ENCODE data around the gene UBQLNL.

UBQLNL gene

DNA sequence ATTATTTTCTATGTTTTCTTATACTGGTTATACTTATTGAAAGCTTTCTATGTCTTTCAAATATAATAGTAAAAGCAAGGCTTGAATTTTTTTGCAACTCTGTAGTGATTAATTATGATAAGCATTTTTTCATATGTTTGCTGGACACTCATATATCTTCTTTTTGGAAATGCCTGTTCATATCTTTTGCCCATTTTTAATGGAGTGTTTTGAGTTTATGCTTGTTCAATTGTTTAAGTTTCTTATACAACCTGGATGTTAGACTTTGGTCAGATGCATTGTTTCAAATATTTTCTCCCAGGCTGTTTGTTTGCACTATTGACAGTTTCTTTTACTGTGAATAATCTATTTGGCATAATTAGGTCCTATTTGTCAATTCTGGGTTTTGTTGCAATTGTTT lies 20.0 kb upstream of the UBQLNL start:
- no peaks in the 10 kb centered on the region for H3K9me3 ChIP-seq (ENCODE audit: control insufficient read depth, low read length)
- no peak overlapping the region for H3K27ac ChIP-seq (ENCODE audit: insufficient read depth, low read length, poor library complexity, severe bottlenecking)
- no peaks in the 10 kb centered on the region for H3K36me3 ChIP-seq (ENCODE audit: control insufficient read depth, insufficient read depth, low read length)
- DNase-seq = no peak
- no peak overlapping the region for H3K4me3 ChIP-seq (ENCODE audit: insufficient read depth, low read depth, low read length, poor library complexity, severe bottlenecking)
- H3K27me3 ChIP-seq (replicated peaks; ENCODE audit: control insufficient read depth, insufficient read depth, low read length, poor library complexity, severe bottlenecking) = no peaks in the 10 kb centered on the region
- no peaks in the 10 kb centered on the region for H3K4me1 ChIP-seq (ENCODE audit: control insufficient read depth, insufficient read depth, low read length, poor library complexity, severe bottlenecking)

- Histone ChIP-seq H3K27ac (ENCODE audit: insufficient read depth, low read length, poor library complexity, severe bottlenecking) (no peak overlapping the region), H3K36me3 (ENCODE audit: control insufficient read depth, insufficient read depth, low read length) (no peaks in the 10 kb centered on the region), H3K9me3 (ENCODE audit: control insufficient read depth, low read length) (no peaks in the 10 kb centered on the region), H3K4me3 (ENCODE audit: insufficient read depth, low read depth, low read length, poor library complexity, severe bottlenecking) (no peak overlapping the region), H3K27me3 (replicated peaks; ENCODE audit: control insufficient read depth, insufficient read depth, low read length, poor library complexity, severe bottlenecking) (no peaks in the 10 kb centered on the region), H3K4me1 (ENCODE audit: control insufficient read depth, insufficient read depth, low read length, poor library complexity, severe bottlenecking) (no peaks in the 10 kb centered on the region)
- no peak for DNase-seq
Measured at GRCh38 chr11:5534046-5534445, 17.5 kb upstream of the UBQLNL start.

DNA sequence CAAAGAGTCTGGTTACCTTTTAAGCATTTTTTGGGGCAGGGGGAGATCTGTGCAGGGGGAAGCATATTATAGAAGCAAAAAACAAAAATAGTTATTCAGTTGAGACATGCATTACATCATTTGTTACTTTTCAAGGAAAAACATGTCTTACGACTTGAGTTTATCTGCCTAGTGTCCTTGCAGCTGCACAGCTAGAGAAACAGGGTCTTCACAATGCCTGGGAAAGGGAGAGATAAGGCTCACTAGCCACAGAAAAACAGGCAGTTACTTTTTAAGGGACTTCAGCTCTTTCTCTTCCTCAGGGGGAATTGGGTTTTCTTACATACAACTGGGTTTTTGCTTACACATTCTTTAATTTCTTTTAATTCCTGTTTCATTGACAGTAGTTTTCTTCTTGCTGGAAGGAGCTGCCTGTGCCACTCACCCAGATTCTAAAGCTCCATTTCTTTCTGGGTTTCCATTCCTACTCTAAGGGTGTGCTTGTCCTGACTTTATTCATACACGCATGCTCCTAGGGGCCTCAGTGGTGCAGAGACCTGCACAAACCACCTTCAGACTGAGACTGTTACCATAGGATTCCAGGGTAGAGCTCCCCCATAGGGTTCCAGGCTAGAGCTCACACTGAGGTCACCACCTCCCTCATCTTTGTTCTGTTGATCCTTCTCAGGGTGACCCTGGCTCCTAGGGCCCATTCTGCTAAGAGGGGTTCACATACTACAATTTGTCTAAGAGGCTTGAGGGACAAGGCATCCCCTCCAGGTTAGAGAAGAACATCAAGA lies 14.7 kb upstream of the UBQLNL start:
- no peaks in the 10 kb centered on the region for H3K36me3 ChIP-seq (ENCODE audit: control insufficient read depth, insufficient read depth, low read length)
- H3K4me3 ChIP-seq (ENCODE audit: insufficient read depth, low read depth, low read length, poor library complexity, severe bottlenecking) = no peak overlapping the region
- H3K4me1 ChIP-seq (ENCODE audit: control insufficient read depth, insufficient read depth, low read length, poor library complexity, severe bottlenecking) = no peaks in the 10 kb centered on the region
- H3K27me3 ChIP-seq (replicated peaks; ENCODE audit: control insufficient read depth, insufficient read depth, low read length, poor library complexity, severe bottlenecking) = no peaks in the 10 kb centered on the region
- no peak overlapping the region for H3K27ac ChIP-seq (ENCODE audit: insufficient read depth, low read length, poor library complexity, severe bottlenecking)
- DNase-seq = no peak
- no peaks in the 10 kb centered on the region for H3K9me3 ChIP-seq (ENCODE audit: control insufficient read depth, low read length)

DNA sequence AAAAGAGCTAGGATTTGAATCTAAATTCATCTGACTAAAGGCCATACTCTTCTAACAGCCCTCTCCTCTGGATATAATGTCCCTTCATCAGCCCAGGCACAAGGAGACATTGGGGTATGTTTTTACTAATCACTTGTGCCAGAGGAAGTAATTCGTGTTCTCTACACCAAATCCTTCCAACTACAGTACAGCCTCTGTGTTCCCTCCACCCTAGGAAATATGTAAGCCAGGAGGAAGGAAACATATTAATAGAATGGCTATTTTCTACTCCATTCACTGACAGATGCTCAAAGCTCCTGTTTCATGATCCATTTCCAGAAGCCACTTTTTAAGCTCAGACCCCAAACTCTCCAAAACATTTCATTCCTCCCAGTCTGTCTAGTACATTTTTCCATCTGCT lies 12.0 kb upstream of the UBQLNL start:
- H3K9me3 ChIP-seq (ENCODE audit: control insufficient read depth, low read length) = no peaks in the 10 kb centered on the region
- H3K4me3 ChIP-seq (ENCODE audit: insufficient read depth, low read depth, low read length, poor library complexity, severe bottlenecking) = no peak overlapping the region
- H3K36me3 ChIP-seq (ENCODE audit: control insufficient read depth, insufficient read depth, low read length) = no peaks in the 10 kb centered on the region
- no peaks in the 10 kb centered on the region for H3K27me3 ChIP-seq (replicated peaks; ENCODE audit: control insufficient read depth, insufficient read depth, low read length, poor library complexity, severe bottlenecking)
- no peak for DNase-seq
- no peaks in the 10 kb centered on the region for H3K4me1 ChIP-seq (ENCODE audit: control insufficient read depth, insufficient read depth, low read length, poor library complexity, severe bottlenecking)
- H3K27ac ChIP-seq (ENCODE audit: insufficient read depth, low read length, poor library complexity, severe bottlenecking) = no peak overlapping the region

- H3K27ac ChIP-seq (ENCODE audit: insufficient read depth, low read length, poor library complexity, severe bottlenecking) = no peak overlapping the region
- no peaks in the 10 kb centered on the region for H3K9me3 ChIP-seq (ENCODE audit: control insufficient read depth, low read length)
- H3K4me1 ChIP-seq (ENCODE audit: control insufficient read depth, insufficient read depth, low read length, poor library complexity, severe bottlenecking) = no peaks in the 10 kb centered on the region
- DNase-seq = no peak
- no peak overlapping the region for H3K4me3 ChIP-seq (ENCODE audit: insufficient read depth, low read depth, low read length, poor library complexity, severe bottlenecking)
- no peaks in the 10 kb centered on the region for H3K36me3 ChIP-seq (ENCODE audit: control insufficient read depth, insufficient read depth, low read length)
- no peaks in the 10 kb centered on the region for H3K27me3 ChIP-seq (replicated peaks; ENCODE audit: control insufficient read depth, insufficient read depth, low read length, poor library complexity, severe bottlenecking)
Measured at GRCh38 chr11:5527716-5528115, 11.2 kb upstream of the UBQLNL start.

DNA sequence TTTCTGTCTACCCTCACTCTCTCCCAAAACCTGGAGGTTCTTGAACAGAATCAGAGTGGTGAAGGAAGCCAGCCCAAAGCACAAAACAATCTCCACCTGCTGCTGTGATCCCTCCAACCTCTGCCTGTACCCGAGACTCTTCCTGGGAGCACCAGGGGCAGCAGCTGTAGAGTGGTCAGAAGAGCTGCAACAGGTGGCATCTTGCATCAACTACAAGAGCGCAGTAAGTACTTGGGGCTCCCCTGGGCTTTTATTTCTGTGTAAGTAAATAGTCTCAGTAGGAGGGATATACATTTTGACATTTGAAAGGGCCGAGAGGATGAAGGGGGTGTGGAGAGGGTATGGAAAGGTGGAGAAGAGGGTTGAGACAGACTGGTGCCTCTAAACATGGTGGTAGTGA lies 8.3 kb upstream of the UBQLNL start:
- no peaks in the 10 kb centered on the region for H3K36me3 ChIP-seq (ENCODE audit: control insufficient read depth, insufficient read depth, low read length)
- H3K9me3 ChIP-seq (ENCODE audit: control insufficient read depth, low read length) = no peaks in the 10 kb centered on the region
- no peak for DNase-seq
- no peak overlapping the region for H3K4me3 ChIP-seq (ENCODE audit: insufficient read depth, low read depth, low read length, poor library complexity, severe bottlenecking)
- no peaks in the 10 kb centered on the region for H3K4me1 ChIP-seq (ENCODE audit: control insufficient read depth, insufficient read depth, low read length, poor library complexity, severe bottlenecking)
- H3K27me3 ChIP-seq (replicated peaks; ENCODE audit: control insufficient read depth, insufficient read depth, low read length, poor library complexity, severe bottlenecking) = no peaks in the 10 kb centered on the region
- no peak overlapping the region for H3K27ac ChIP-seq (ENCODE audit: insufficient read depth, low read length, poor library complexity, severe bottlenecking)

GRCh38 chr11:5522308-5522707 lies 5.8 kb upstream of the UBQLNL start:
- Histone ChIP-seq H3K27me3 (replicated peaks; ENCODE audit: control insufficient read depth, insufficient read depth, low read length, poor library complexity, severe bottlenecking) (no peaks in the 10 kb centered on the region), H3K36me3 (ENCODE audit: control insufficient read depth, insufficient read depth, low read length) (no peaks in the 10 kb centered on the region), H3K4me3 (ENCODE audit: insufficient read depth, low read depth, low read length, poor library complexity, severe bottlenecking) (no peak overlapping the region), H3K4me1 (ENCODE audit: control insufficient read depth, insufficient read depth, low read length, poor library complexity, severe bottlenecking) (no peaks in the 10 kb centered on the region), H3K9me3 (ENCODE audit: control insufficient read depth, low read length) (no peaks in the 10 kb centered on the region), H3K27ac (ENCODE audit: insufficient read depth, low read length, poor library complexity, severe bottlenecking) (no peak overlapping the region)
- no peak for DNase-seq

GRCh38 chr11:5521540-5521939 lies 5.0 kb upstream of the UBQLNL start:
- Histone ChIP-seq H3K4me1 (ENCODE audit: control insufficient read depth, insufficient read depth, low read length, poor library complexity, severe bottlenecking) (no peaks in the 10 kb centered on the region), H3K27me3 (replicated peaks; ENCODE audit: control insufficient read depth, insufficient read depth, low read length, poor library complexity, severe bottlenecking) (no peaks in the 10 kb centered on the region), H3K4me3 (ENCODE audit: insufficient read depth, low read depth, low read length, poor library complexity, severe bottlenecking) (no peak overlapping the region), H3K36me3 (ENCODE audit: control insufficient read depth, insufficient read depth, low read length) (no peaks in the 10 kb centered on the region), H3K9me3 (ENCODE audit: control insufficient read depth, low read length) (no peaks in the 10 kb centered on the region), H3K27ac (ENCODE audit: insufficient read depth, low read length, poor library complexity, severe bottlenecking) (no peak overlapping the region)
- DNase-seq = no peak

DNA sequence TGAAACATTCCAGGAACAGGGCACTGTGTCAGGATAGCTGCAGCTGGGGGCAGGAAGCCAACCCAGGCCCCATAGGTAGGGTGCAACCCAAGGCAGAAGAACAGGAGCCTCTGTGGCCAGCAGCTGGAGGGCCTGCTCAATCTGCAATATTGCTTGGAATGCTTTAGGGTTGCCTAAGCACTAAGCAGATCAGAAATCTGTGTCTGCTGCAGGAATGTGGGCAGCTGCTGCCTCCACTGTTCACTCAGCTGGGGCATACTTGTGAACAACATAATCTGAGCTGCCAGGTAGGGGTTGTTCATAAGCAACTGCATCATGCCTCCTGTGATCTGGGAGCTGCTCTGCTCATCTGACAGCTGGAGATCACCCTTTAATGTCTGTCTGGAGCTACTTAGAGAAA lies 1.7 kb downstream of the UBQLNL start:
- DNase-seq = no peak
- H3K4me3 ChIP-seq (ENCODE audit: insufficient read depth, low read depth, low read length, poor library complexity, severe bottlenecking) = no peak overlapping the region
- no peaks in the 10 kb centered on the region for H3K4me1 ChIP-seq (ENCODE audit: control insufficient read depth, insufficient read depth, low read length, poor library complexity, severe bottlenecking)
- no peaks in the 10 kb centered on the region for H3K36me3 ChIP-seq (ENCODE audit: control insufficient read depth, insufficient read depth, low read length)
- no peak overlapping the region for H3K27ac ChIP-seq (ENCODE audit: insufficient read depth, low read length, poor library complexity, severe bottlenecking)
- H3K27me3 ChIP-seq (replicated peaks; ENCODE audit: control insufficient read depth, insufficient read depth, low read length, poor library complexity, severe bottlenecking) = no peaks in the 10 kb centered on the region
- no peaks in the 10 kb centered on the region for H3K9me3 ChIP-seq (ENCODE audit: control insufficient read depth, low read length)

DNA sequence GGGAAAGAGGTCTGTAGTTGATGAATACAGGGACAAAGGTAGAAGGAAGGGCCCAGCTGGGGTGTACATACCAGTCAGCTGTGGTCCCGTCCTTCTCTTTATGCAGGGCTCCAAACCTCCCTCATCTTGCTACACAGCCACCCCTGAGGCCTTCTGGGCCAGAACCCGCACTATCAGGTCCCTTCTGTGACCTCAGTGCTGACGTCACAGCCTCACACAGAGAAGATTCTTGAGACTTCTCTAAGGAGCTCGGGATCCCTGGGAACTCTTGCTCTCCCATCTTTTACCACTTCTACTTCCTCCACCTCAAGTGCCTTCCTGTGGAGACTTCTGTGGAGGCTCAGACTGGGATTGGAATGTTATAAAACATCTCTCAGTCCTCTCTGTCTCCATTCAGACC lies 6.7 kb downstream of the UBQLNL start, which contains the start of gene UBQLN3:
UBQLN3 (minus strand) TSS at position 155 of the 400 bp plus-strand sequence. CDS start 399 bp downstream, outside the sequence.
- H3K9me3 ChIP-seq (ENCODE audit: control insufficient read depth, low read length) = no peaks in the 10 kb centered on the region
- no peak within 1 kb of the TSS for H3K27ac ChIP-seq (ENCODE audit: insufficient read depth, low read length, poor library complexity, severe bottlenecking)
- no peaks in the 10 kb centered on the region for H3K27me3 ChIP-seq (replicated peaks; ENCODE audit: control insufficient read depth, insufficient read depth, low read length, poor library complexity, severe bottlenecking)
- no peak for DNase-seq
- H3K36me3 ChIP-seq (ENCODE audit: control insufficient read depth, insufficient read depth, low read length) = no peaks in the 10 kb centered on the region
- no peaks in the 10 kb centered on the region for H3K4me1 ChIP-seq (ENCODE audit: control insufficient read depth, insufficient read depth, low read length, poor library complexity, severe bottlenecking)
- no peak within 1 kb of the TSS for H3K4me3 ChIP-seq (ENCODE audit: insufficient read depth, low read depth, low read length, poor library complexity, severe bottlenecking)
